Measurements from ENCODE around the gene PEMT.

Gene PEMT

GRCh38 chr17:17605083-17605728 is 13.7 kb upstream of the PEMT start:
- DNase-seq (ENCODE audit: low spot score): no peak

- DNase-seq (ENCODE audit: low spot score): no peak
Measured at GRCh38 chr17:17603895-17604225, 12.4 kb upstream of the PEMT start.

- DNase-seq (ENCODE audit: low spot score): no peak
Measured at GRCh38 chr17:17603178-17603894, 11.8 kb upstream of the PEMT start.

GRCh38 chr17:17599965-17600364 is 8.5 kb upstream of the PEMT start:
- DNase-seq (ENCODE audit: low spot score): no peak

- DNase-seq (ENCODE audit: low spot score): no peak
Measured at GRCh38 chr17:17598003-17598402, 6.5 kb upstream of the PEMT start.

- no peak for DNase-seq (ENCODE audit: low spot score)
Measured at GRCh38 chr17:17595755-17596154, 4.2 kb upstream of the PEMT start.

GRCh38 chr17:17593222-17593620 is 1.7 kb upstream of the PEMT start:
- DNase-seq (ENCODE audit: low spot score): no peak

- DNase-seq (ENCODE audit: low spot score): no peak
Measured at GRCh38 chr17:17590883-17591354, 589 bp downstream of the PEMT start.

- no peak for DNase-seq (ENCODE audit: low spot score)
Measured at GRCh38 chr17:17590141-17590751, 1.3 kb downstream of the PEMT start.

GRCh38 chr17:17587614-17588337 is 3.7 kb downstream of the PEMT start:
- DNase-seq (ENCODE audit: low spot score): no peak

- no peak for DNase-seq (ENCODE audit: low spot score)
Measured at GRCh38 chr17:17582372-17582771, 9.1 kb downstream of the PEMT start.

- DNase-seq (ENCODE audit: low spot score): no peak
Measured at GRCh38 chr17:17581509-17581908, 10.0 kb downstream of the PEMT start.

- DNase-seq (ENCODE audit: low spot score): no peak
Measured at GRCh38 chr17:17580662-17581470, 10.6 kb downstream of the PEMT start.

GRCh38 chr17:17579691-17580090 is 11.8 kb downstream of the PEMT start:
- no peak for DNase-seq (ENCODE audit: low spot score)

- DNase-seq (ENCODE audit: low spot score): no peak
Measured at GRCh38 chr17:17577373-17577772, 14.1 kb downstream of the PEMT start.

GRCh38 chr17:17576772-17577234 is 14.7 kb downstream of the PEMT start:
- DNase-seq (ENCODE audit: low spot score): no peak

GRCh38 chr17:17575360-17576251 is 15.9 kb downstream of the PEMT start:
- no peak for DNase-seq (ENCODE audit: low spot score)

- DNase-seq (ENCODE audit: low spot score): no peak
Measured at GRCh38 chr17:17573912-17574311, 17.6 kb downstream of the PEMT start.

- no peak for DNase-seq (ENCODE audit: low spot score)
Measured at GRCh38 chr17:17572010-17572785, 19.3 kb downstream of the PEMT start.
